Aorta (tissue), 5 donors: Measurements from ENCODE around the gene LRRC4C. TPM values are rescaled to one million over a fixed set of nuclear protein-coding genes. Genes with fewer than 3 reads are reported as not detected.

Experiments used
- ATAC-seq: fragments of 200-7000 bp; cut with Tn5 transposase; one replicate; pipeline ENCODE4 v1.9.1; 2022; ENCODE audit warnings: moderate library complexity; ENCODE audit not compliant: low FRiP score
- DNase-seq, 2 donors: peaks; one replicate each; pipeline ENCODE4 v3.0.0-alpha.2; 2020
- H3K27ac ChIP-seq, 2 donors: one replicate each; pipeline ENCODE4 v1.5.1; 2013; ENCODE audit warnings: low read length in 2 of 2, mild to moderate bottlenecking in 2 of 2, moderate library complexity in 2 of 2, control low read depth in 1 of 2, inconsistent platforms in 1 of 2, low read depth in 1 of 2
- H3K27me3 ChIP-seq, 2 donors: one replicate each; pipeline ENCODE4 v1.6.1; 2013; ENCODE audit warnings: control low read depth in 1 of 2, low read length in 1 of 2, mild to moderate bottlenecking in 1 of 2, moderate library complexity in 1 of 2; ENCODE audit not compliant: insufficient read depth in 2 of 2, control insufficient read depth in 1 of 2
- H3K36me3 ChIP-seq, 2 donors: one replicate each; pipeline ENCODE4 v1.6.1; 2013; ENCODE audit warnings: control low read depth in 1 of 2, low read length in 1 of 2, mild to moderate bottlenecking in 1 of 2; ENCODE audit not compliant: insufficient read depth in 2 of 2, control insufficient read depth in 1 of 2
- H3K4me1 ChIP-seq, 2 donors: one replicate each; pipeline ENCODE4 v1.6.1; 2013; ENCODE audit warnings: low read length in 2 of 2, control low read depth in 1 of 2, mild to moderate bottlenecking in 1 of 2, moderate library complexity in 1 of 2; ENCODE audit not compliant: insufficient read depth in 2 of 2, control insufficient read depth in 1 of 2
- H3K4me3 ChIP-seq, 2 donors: one replicate each; pipeline ENCODE4 v1.5.1; 2013; ENCODE audit warnings: low read length in 2 of 2, control low read depth in 1 of 2, mild to moderate bottlenecking in 1 of 2
- H3K9me3 ChIP-seq: one replicate; pipeline ENCODE4 v1.6.1; 2013; ENCODE audit warnings: mild to moderate bottlenecking, low read length; ENCODE audit not compliant: control insufficient read depth
- WGBS, 2 donors: extraction: QIAGEN DNeasy Blood & Tissue Kit; methylation state at CpG; one replicate each; pipeline ENCODE4 v1.1.7; 2013; 5-methylcytosine and 5-hydroxymethylcytosine counted together
- intact Hi-C, 2 donors: fragments of 100-400 bp; cut with DNase I; formaldehyde crosslinking; loops; one replicate each; pipeline versions ENCODE4 v1.14.2 to v1.15.0; 2022
- polyA plus RNA-seq, 2 donors: library from polyadenylated mRNA; stranded (reverse); fragments of 200-250 nt; gene quantifications; one replicate each; pipeline ENCODE4 v1.2.3, GENCODE V29; 2013
- total RNA-seq, 2 donors: library from RNA; stranded (reverse); fragmentation: NEBNext Ultra II Directional; extraction: Animal tissue kit (Norgen Biotek cat#: 25700); gene quantifications; one replicate each; pipeline ENCODE4 v1.2.1, GENCODE V29; 2021
- donor health status: healthy with polysubstance abuse.
- donor health status: Bipolar disorder and iron deficiency.
- donor health status: DM: no; HTN: no; CAD: no.
- donor health status: DM: no; HTN: no; CAD: no.
- donor health status: DM: yes; HTN: yes; CAD: no.

Gene LRRC4C
- total and polyA plus RNA-seq, 4 donors, result 0.63 to 1.9 (median 0.97) TPM

GRCh38 chr11:40683010-40683409 is 776.4 kb downstream of the LRRC4C start:
- Histone ChIP-seq H3K4me3 (no peak overlapping the region), H3K27me3 (no peaks in the 10 kb centered on the region), H3K9me3 (no peaks in the 10 kb centered on the region), H3K27ac (no peak overlapping the region), H3K36me3 (no peaks in the 10 kb centered on the region), H3K4me1 (no peaks in the 10 kb centered on the region)
- intact Hi-C loops, result no loop called here
- ATAC-seq (no peak), DNase-seq (no peak)
- WGBS, 2 donors, result 76 to 77% methylated on average over 7 of the region's 7 CpGs

- intact Hi-C loops, result no loop called here
- no peaks in the 10 kb centered on the region for H3K27me3 ChIP-seq
- no peaks in the 10 kb centered on the region for H3K4me1 ChIP-seq
- no peak for DNase-seq
- no peak overlapping the region for H3K4me3 ChIP-seq
- 78 to 85% methylated on average over 3 of the region's 3 CpGs for WGBS, 2 donors
- no peaks in the 10 kb centered on the region for H3K36me3 ChIP-seq
- no peak overlapping the region for H3K27ac ChIP-seq
- no peaks in the 10 kb centered on the region for H3K9me3 ChIP-seq
- no peak for ATAC-seq
Observed at GRCh38 chr11:40679276-40679675, 780.2 kb downstream of the LRRC4C start.

GRCh38 chr11:40647295-40647694 is 812.2 kb downstream of the LRRC4C start:
- no peak for DNase-seq
- no peaks in the 10 kb centered on the region for H3K9me3 ChIP-seq
- H3K4me1 ChIP-seq, result no peaks in the 10 kb centered on the region
- H3K27me3 ChIP-seq, result no peaks in the 10 kb centered on the region
- intact Hi-C loops, result no loop called here
- H3K36me3 ChIP-seq, result no peaks in the 10 kb centered on the region
- WGBS, 2 donors, result 86% methylated on average over 2 of the region's 2 CpGs
- no peak overlapping the region for H3K27ac ChIP-seq
- no peak for ATAC-seq
- no peak overlapping the region for H3K4me3 ChIP-seq

- H3K36me3 ChIP-seq, result no peaks in the 10 kb centered on the region
- no peak overlapping the region for H3K4me3 ChIP-seq
- intact Hi-C loops, result no loop called here
- H3K4me1 ChIP-seq, result no peaks in the 10 kb centered on the region
- H3K27me3 ChIP-seq, result no peaks in the 10 kb centered on the region
- no peaks in the 10 kb centered on the region for H3K9me3 ChIP-seq
- DNase-seq (no peak), ATAC-seq (no peak)
- H3K27ac ChIP-seq, result no peak overlapping the region
- 44 to 46% methylated on average over 1 of the region's 1 CpG for WGBS, 2 donors
Observed at GRCh38 chr11:40642284-40642683, 817.2 kb downstream of the LRRC4C start.

- H3K4me1 ChIP-seq, result no peaks in the 10 kb centered on the region
- no peak overlapping the region for H3K4me3 ChIP-seq
- H3K27me3 ChIP-seq, result peaks cover 0 to 1% of the 10 kb centered on the region in 2 donors
- H3K36me3 ChIP-seq, result no peaks in the 10 kb centered on the region
- DNase-seq, result no peak
- intact Hi-C loops, result no loop called here
- ATAC-seq, result no peak
- no peak overlapping the region for H3K27ac ChIP-seq
- WGBS, 2 donors, result 6 to 10% methylated on average over 3 of the region's 3 CpGs
- H3K9me3 ChIP-seq, result no peaks in the 10 kb centered on the region
Observed at GRCh38 chr11:40619654-40620053, 839.8 kb downstream of the LRRC4C start.

GRCh38 chr11:40606800-40607199 is 852.7 kb downstream of the LRRC4C start:
- Histone ChIP-seq H3K9me3 (peaks cover 10% of the 10 kb centered on the region), H3K4me1 (no peaks in the 10 kb centered on the region), H3K36me3 (no peaks in the 10 kb centered on the region), H3K4me3 (no peak overlapping the region), H3K27me3 (no peaks in the 10 kb centered on the region), H3K27ac (no peak overlapping the region)
- ATAC-seq (no peak), DNase-seq (no peak)
- intact Hi-C loops, result no loop called here
- WGBS, 2 donors, result 82 to 89% methylated on average over 3 of the region's 3 CpGs

- H3K27me3 ChIP-seq, result no peaks in the 10 kb centered on the region
- no peak overlapping the region for H3K4me3 ChIP-seq
- H3K4me1 ChIP-seq, result no peaks in the 10 kb centered on the region
- no peak overlapping the region for H3K27ac ChIP-seq
- DNase-seq, result no peak
- H3K9me3 ChIP-seq, result peaks cover 10% of the 10 kb centered on the region
- no peaks in the 10 kb centered on the region for H3K36me3 ChIP-seq
- intact Hi-C loops, result no loop called here
- WGBS, 2 donors, result 25 to 33% methylated on average over 3 of the region's 3 CpGs
- ATAC-seq, result no peak
Observed at GRCh38 chr11:40602866-40603552, 856.4 kb downstream of the LRRC4C start.

- H3K4me3 ChIP-seq, result no peak overlapping the region
- no peak for ATAC-seq
- H3K36me3 ChIP-seq, result no peaks in the 10 kb centered on the region
- intact Hi-C loops, result no loop called here
- no peaks in the 10 kb centered on the region for H3K27me3 ChIP-seq
- no peak overlapping the region for H3K27ac ChIP-seq
- no peak for DNase-seq
- WGBS, 2 donors, result 7 to 12% methylated on average over 5 of the region's 5 CpGs
- no peaks in the 10 kb centered on the region for H3K4me1 ChIP-seq
- H3K9me3 ChIP-seq, result no peaks in the 10 kb centered on the region
Observed at GRCh38 chr11:40597546-40598113, 861.8 kb downstream of the LRRC4C start.

GRCh38 chr11:40573254-40573891 is 886.1 kb downstream of the LRRC4C start:
- Histone ChIP-seq H3K9me3 (peaks cover 1% of the 10 kb centered on the region), H3K27me3 (no peaks in the 10 kb centered on the region), H3K4me1 (no peaks in the 10 kb centered on the region), H3K4me3 (no peak overlapping the region), H3K36me3 (no peaks in the 10 kb centered on the region), H3K27ac (no peak overlapping the region)
- intact Hi-C loops, result no loop called here
- ATAC-seq (no peak), DNase-seq (no peak)
- WGBS, 2 donors, result 38 to 41% methylated on average over 1 of the region's 1 CpG
